Tibial artery (tissue), 4 donors: Measurements from ENCODE around the gene PCNX3.

Experiments
- DNase-seq, 2 donors: peaks; one replicate each; pipeline ENCODE4 v3.0.0-alpha.2; 2019
- H3K27ac ChIP-seq, 2 donors: fragments of 200-600 bp; sonication (generic) in 1 of 2; 1 replicate in 1 of 2; 2 replicates in 1 of 2; pipeline ENCODE4 v1.5.1; 2018 to 2019; ENCODE audit warnings: mild to moderate bottlenecking in 1 of 2
- H3K27me3 ChIP-seq, 2 donors: fragments of 200-600 bp; sonication (generic) in 1 of 2; one replicate each; pipeline versions ENCODE4 v1.5.1 to v1.6.0; 2016 to 2019
- H3K36me3 ChIP-seq, 3 donors: fragments of 200-600 bp; sonication (generic) in 2 of 3; one replicate each; pipeline ENCODE4 v1.5.1; 2016 to 2019; ENCODE audit warnings: mild to moderate bottlenecking in 2 of 3
- H3K4me1 ChIP-seq, 4 donors: fragments of 200-600 bp; sonication (generic) in 2 of 4; 1 replicate in 3 of 4; 2 replicates in 1 of 4; pipeline ENCODE4 v1.5.1; 2016 to 2019
- H3K4me3 ChIP-seq, 2 donors: fragments of 200-600 bp; sonication (generic) in 1 of 2; 1 replicate in 1 of 2; 2 replicates in 1 of 2; pipeline ENCODE4 v1.5.1; 2018 to 2019; ENCODE audit warnings: mild to moderate bottlenecking in 2 of 2
- H3K9me3 ChIP-seq, 3 donors: fragments of 200-600 bp; sonication (generic) in 1 of 3; one replicate each; pipeline ENCODE4 v1.5.1; 2016 to 2019
- intact Hi-C: fragments of 100-400 bp; cut with DNase I; formaldehyde crosslinking; loops from one replicate; pipeline ENCODE4 v1.15.0; 2023; ENCODE audit warnings: low total_unique reads
- TF ChIP-seq, protein P1 (sequence below), 2 experiments: fragments of 200-600 bp in 1 of 2; fragments of 450-650 bp in 1 of 2; IDR thresholded peaks; one replicate each; pipeline ENCODE4 v1.5.1; 2017 to 2019; ENCODE audit warnings: antibody characterized with exemption in 2 of 2, mild to moderate bottlenecking in 1 of 2, moderate library complexity in 1 of 2

Gene PCNX3

DNA sequence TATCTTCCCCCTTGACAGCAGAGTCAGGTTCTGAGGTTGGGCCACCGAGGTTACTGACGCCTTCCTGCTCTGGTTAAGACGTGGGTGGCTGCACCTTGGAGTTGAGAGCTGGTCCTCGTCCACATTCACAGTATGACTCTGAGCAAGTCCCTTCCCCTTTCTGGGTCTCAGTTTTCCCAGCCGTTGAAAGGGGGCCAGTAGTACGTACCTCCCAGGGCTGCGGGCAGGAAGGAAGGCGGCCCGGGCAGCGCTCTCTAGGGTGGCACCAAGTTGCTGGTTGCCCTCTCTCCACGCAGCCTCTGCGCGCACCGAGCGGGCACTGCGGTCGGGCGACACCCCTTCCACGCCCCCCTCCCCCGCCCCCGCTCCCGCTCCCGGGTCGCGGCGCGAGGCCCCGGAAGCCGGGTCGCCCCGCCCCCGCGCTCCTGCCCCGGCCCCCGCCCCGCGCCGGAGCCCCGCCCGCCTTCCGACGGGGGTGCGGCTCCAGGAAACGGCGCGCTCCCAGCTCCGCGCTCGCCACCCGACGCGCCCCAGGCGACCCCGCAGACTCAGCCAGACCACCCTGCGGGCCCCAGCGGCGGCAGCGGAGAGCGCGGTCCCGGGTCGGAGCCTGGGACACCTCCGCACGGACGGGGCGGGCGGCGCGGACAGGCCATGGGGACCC lies 39.9 kb upstream of the PCNX3 start, which contains the start of gene EHBP1L1:
Gene EHBP1L1, plus strand, starts transcription at position 486 of the 664 bp plus-strand sequence. CDS start 250 bp downstream, outside the sequence.
- peak within 1 kb of the TSS; percentile 93 to 98 for H3K27ac ChIP-seq
- H3K36me3 ChIP-seq: peaks cover 18 to 27% (median 21%) of the 10 kb centered on the region in 3 donors
- peak; percentile 60 to 91 for DNase-seq
- TF ChIP-seq, protein P1, sequence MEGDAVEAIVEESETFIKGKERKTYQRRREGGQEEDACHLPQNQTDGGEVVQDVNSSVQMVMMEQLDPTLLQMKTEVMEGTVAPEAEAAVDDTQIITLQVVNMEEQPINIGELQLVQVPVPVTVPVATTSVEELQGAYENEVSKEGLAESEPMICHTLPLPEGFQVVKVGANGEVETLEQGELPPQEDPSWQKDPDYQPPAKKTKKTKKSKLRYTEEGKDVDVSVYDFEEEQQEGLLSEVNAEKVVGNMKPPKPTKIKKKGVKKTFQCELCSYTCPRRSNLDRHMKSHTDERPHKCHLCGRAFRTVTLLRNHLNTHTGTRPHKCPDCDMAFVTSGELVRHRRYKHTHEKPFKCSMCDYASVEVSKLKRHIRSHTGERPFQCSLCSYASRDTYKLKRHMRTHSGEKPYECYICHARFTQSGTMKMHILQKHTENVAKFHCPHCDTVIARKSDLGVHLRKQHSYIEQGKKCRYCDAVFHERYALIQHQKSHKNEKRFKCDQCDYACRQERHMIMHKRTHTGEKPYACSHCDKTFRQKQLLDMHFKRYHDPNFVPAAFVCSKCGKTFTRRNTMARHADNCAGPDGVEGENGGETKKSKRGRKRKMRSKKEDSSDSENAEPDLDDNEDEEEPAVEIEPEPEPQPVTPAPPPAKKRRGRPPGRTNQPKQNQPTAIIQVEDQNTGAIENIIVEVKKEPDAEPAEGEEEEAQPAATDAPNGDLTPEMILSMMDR (IDR thresholded peaks at IDR 0.05): no peak
- intact Hi-C loops: no loop called here
- peaks cover 0 to 77% (median 55%) of the 10 kb centered on the region in 4 donors for H3K4me1 ChIP-seq
- no peaks in the 10 kb centered on the region for H3K9me3 ChIP-seq
- peak within 1 kb of the TSS; percentile 94 to 96 for H3K4me3 ChIP-seq
- H3K27me3 ChIP-seq: no peaks in the 10 kb centered on the region

DNA sequence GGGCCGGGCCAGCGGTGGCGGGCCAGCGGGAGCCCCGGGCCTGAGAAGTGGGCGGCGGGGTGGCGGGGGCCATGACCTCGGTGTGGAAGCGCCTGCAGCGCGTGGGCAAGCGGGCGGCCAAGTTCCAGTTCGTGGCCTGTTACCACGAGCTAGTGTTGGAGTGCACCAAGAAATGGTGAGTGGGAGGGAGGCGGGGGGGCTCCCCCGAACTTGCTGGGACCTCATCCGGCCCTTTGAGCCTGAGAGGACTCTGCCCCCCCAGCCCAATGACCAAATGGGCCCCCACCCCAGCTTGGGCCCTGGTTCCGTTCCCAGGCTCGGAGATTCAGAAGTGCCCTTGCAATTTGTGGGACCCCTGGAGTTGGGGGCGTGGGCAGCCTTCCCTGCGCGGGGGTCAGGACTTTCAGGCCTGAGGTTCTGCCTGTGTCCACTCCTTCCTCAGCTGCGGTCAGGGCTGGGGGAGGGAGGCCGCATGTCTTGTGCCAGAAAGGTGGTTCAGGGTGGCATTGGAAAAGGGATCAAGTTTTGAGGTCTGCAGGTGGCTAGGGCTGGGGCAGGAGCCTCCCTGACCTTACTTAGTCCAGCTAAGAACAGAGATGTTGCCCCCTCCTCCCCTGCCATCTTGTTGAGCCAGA lies 39.2 kb upstream of the PCNX3 start:
- intact Hi-C loops: no loop called here
- H3K27me3 ChIP-seq: no peaks in the 10 kb centered on the region
- H3K9me3 ChIP-seq: no peaks in the 10 kb centered on the region
- peak overlapping the region; percentile 93 to 98 for H3K27ac ChIP-seq
- H3K4me1 ChIP-seq: peaks cover 0 to 71% (median 48%) of the 10 kb centered on the region in 4 donors
- TF ChIP-seq, protein P1 (IDR thresholded peaks at IDR 0.05): no peak
- no peak for DNase-seq
- peak overlapping the region; percentile 94 to 96 for H3K4me3 ChIP-seq
- peaks cover 24 to 34% (median 27%) of the 10 kb centered on the region in 3 donors for H3K36me3 ChIP-seq

- H3K9me3 ChIP-seq: no peaks in the 10 kb centered on the region
- H3K4me3 ChIP-seq: peak overlapping the region; percentile 94 to 96
- H3K36me3 ChIP-seq: peaks cover 32 to 41% (median 35%) of the 10 kb centered on the region in 3 donors
- peak overlapping the region; percentile 93 to 98 for H3K27ac ChIP-seq
- TF ChIP-seq, protein P1 (IDR thresholded peaks at IDR 0.05): no peak
- H3K4me1 ChIP-seq: peaks cover 0 to 63% (median 41%) of the 10 kb centered on the region in 4 donors
- peak; percentile 80 to 95 for DNase-seq
- intact Hi-C loops: no loop called here
- H3K27me3 ChIP-seq: no peaks in the 10 kb centered on the region
Observed at GRCh38 chr11:65576867-65577755, 38.5 kb upstream of the PCNX3 start.

GRCh38 chr11:65577756-65578109 lies 37.8 kb upstream of the PCNX3 start:
- TF ChIP-seq, protein P1 (IDR thresholded peaks at IDR 0.05): no peak
- H3K27ac ChIP-seq: peak overlapping the region; percentile 93 to 98
- no peaks in the 10 kb centered on the region for H3K9me3 ChIP-seq
- DNase-seq: no peak
- H3K4me3 ChIP-seq: peak overlapping the region; percentile 94 to 96
- H3K36me3 ChIP-seq: peaks cover 36 to 42% (median 41%) of the 10 kb centered on the region in 3 donors
- intact Hi-C loops: no loop called here
- H3K27me3 ChIP-seq: no peaks in the 10 kb centered on the region
- H3K4me1 ChIP-seq: peaks cover 0 to 61% (median 40%) of the 10 kb centered on the region in 4 donors

DNA sequence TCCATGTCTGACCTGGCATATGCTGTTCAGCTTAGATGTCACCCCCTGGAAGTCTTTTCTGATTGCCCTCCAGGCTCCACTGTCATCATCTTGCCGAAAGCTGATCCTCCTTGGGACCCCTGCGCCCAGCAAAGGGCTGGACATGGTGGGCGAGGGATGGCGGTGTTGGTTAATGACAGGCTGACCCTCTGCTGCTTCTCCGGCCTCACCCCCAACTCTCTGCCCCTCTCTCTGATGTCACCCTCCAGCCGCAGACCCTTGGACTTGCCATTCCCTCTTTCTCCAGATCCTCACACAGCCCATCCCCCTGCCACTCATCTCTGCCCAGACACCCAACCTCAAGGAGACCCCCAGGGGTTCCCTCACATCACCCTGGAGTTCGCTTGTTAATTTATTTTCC lies 37.4 kb upstream of the PCNX3 start:
- no peak for DNase-seq
- H3K4me3 ChIP-seq: peak overlapping the region; percentile 94 to 96
- peaks cover 0 to 58% (median 38%) of the 10 kb centered on the region in 4 donors for H3K4me1 ChIP-seq

More for the DNA sequence above, 37.4 kb upstream of the PCNX3 start:
- Histone ChIP-seq H3K9me3 (no peaks in the 10 kb centered on the region), H3K27ac (peak overlapping the region; percentile 93 to 98), H3K27me3 (no peaks in the 10 kb centered on the region), H3K36me3 (peaks cover 36 to 46% (median 43%) of the 10 kb centered on the region in 3 donors)
- TF ChIP-seq, protein P1 (IDR thresholded peaks at IDR 0.05): no peak
- intact Hi-C loops: no loop called here
